NCI-H2029 treated with DMSO at 0.1 percent for 48 hours (cell line): ENCODE results near the gene CSTF3.
"Not testable (repeated sequence)": the region's sequence is repeated elsewhere in the genome, so short reads cannot be mapped to it uniquely, and the experiment has no call there.

Experiments
- DNase-seq: peaks from one replicate; lab custom pipeline; 2025; lab: John Stamatoyannopoulos, UW

The CSTF3 gene

DNA sequence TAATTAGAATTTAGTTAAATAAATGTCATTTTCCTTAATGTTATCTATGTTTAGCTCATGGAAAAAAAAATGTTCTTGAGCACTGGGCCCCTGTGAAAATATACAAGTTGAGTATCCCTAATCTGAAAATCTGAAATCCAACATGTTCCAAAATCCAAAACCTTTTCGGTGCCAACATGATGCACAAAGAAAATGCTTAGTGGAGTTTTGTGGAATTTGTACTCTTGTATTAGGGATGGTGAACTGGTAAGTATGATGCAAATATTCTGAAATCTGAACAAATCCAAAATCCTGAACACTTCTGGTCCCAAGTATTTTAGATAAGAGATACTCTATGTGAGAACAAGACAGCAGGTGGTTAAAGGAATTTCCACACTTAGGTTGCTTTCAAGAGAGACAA, 77.4 kb downstream of the CSTF3 start:
- DNase-seq, result no peak

DNA sequence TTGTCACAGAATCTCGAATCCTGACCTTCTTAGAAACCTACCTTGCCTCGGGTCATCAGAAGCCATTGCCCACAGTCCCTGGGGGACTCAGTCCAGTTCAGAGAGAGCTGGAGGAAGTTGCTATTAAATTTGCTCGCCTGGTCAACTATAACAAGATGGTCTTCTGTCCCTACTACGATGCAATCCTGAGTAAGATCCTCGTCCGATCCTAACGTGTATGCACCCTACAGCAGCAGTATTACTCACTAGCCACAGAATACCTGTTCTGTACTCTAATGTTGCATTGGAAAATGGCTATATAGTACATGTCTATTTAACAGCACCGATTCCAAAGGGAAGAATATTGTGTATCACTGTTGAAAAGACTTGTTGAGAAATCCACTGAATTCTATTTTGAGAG, 88.8 kb downstream of the CSTF3 start:
- DNase-seq, result no peak

DNA sequence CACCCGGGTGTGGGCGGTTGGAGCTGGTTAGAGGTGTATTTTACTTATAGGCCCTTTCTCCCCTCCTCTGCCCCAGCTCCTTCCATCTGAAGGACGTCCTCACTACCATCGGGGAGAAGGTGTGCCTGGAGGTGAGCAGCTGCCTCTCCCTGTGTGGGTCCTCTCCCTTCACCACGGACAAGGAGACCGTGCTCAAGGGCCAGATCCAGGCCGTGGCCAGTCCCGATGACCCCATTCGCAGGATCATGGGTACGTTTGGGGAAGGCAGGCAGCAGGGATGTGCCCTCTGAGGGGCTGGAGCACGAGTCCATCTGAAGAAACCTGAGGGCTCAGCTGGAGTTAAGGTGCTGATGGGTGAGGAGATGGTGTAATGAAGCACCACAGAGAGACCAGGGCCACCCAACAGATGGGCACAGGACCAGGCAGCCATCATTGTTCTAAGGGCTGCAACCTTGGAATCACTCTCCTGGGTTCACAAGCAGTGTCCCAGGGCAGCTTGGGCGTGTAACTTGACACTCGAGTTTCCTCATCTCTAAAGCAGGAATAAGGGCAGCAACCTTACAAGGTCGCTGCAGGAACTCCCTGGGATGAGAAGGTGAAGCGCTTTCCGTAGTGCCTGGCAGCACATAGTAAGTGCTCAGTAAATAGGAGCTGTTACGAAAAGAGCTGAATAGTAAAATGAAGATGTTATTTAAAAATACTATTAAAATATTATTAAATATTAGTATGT, 92.5 kb downstream of the CSTF3 start:
- DNase-seq, result no peak

DNA sequence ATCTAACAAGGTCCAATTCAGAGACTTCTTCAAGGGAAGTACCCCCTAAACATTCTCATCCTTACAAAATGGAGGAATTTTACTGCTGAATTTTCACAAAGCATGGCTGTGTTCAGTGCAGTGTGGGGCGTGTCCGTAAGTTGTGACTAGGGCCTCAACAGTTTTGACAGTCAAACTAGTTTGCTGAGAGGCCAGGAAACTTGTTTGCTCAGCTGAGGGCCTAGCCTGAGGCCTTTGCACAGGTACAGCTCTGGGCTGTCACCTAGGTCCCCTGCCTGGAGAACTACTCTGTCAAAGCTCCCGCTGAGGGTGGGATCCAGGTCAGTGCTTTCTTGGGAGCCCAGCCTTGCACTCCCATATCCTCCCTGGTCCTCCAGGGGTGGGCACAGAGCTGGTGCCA, 94.0 kb downstream of the CSTF3 start:
- DNase-seq, result no peak

DNA sequence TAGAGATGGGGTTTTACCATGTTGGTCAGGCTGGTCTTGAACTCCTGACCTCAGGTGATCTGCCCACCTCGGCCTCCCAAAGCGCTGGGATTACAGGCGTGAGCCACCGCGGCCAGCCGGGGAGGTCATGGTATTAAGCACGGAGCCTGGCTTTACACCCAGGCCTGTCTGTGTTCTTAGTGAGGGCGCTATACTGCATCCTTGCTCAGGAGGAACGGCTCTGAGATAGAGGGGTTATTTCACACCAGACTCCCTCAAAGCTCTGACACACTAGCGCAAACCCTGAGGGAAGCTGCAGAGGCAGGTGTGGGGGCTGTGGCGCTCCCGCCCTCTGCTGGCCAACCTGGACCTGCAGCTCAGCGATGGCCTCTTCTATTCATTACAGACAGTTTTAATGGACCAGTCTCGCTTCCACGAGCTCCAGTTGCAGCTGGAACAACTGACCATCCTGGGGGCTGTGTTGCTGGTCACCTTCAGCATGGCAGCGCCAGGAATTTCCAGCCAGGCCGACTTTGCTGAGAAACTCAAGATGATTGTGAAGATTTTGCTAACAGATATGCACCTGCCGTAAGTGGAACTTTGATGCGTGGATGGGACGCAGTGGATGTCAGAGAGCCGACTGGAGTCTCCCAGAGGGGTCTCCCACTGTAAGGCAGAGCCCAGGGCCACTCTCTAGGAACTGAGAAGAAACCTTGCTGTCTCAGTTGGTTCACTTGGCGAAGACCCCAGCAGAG, 95.7 kb downstream of the CSTF3 start:
- peak; percentile 32 for DNase-seq

DNA sequence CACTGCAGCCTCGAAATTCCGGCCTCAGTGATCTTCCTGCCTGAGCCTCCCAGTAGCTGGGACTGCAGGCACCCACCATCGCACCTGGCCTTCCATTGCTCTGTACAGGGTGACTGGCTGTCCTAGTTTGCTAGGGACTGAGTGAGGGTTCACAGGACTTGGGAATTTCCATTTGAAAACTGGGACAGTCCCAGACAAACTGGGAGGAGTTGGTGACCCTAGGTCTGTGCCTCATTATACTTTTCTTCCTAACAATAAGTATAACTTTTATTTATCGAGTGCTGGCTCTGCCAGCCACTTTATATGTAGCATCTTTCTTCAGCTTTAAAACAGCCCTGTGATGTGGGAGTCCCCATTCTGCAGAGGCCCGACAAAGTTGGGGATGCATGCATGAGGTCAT, 96.4 kb downstream of the CSTF3 start:
- no peak for DNase-seq

DNA sequence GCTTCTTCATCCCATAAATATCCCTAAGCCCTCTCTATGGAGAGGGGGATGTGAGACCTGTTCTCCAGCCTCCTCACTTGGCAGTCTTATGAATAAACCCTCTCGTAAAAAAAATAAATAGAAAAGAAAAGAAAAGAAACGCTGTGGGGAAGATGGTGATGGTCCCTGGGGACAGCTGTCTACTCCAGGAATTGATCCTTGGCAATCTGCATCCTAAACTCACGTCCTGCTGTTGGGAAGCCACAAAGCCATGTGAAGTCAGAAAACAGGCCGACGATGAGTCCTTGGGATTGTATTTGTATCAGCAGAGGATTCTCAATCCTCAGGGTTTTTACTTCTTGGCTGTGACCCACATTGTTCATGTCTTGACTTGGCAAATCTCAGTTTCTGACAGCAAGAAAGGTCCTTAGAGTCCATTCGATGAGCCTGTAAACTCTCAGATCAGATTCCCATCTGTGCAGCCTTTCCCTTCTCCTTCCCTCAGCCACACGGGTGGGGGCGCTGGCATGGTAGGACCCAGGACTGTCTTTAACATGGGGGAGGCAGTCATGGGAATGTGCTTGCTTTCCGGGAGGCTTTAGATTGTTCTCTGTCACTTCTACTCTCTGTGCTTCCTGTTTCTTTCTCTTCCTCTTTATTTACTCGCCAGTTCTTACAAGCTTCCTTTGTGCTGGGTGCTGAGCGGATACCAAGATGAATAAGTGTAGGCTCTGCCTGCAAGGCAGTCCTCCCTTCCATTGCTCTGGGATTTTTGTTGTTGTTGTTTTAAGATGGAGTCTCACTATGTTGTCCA, 97.1 kb downstream of the CSTF3 start:
- DNase-seq, result no peak

DNA sequence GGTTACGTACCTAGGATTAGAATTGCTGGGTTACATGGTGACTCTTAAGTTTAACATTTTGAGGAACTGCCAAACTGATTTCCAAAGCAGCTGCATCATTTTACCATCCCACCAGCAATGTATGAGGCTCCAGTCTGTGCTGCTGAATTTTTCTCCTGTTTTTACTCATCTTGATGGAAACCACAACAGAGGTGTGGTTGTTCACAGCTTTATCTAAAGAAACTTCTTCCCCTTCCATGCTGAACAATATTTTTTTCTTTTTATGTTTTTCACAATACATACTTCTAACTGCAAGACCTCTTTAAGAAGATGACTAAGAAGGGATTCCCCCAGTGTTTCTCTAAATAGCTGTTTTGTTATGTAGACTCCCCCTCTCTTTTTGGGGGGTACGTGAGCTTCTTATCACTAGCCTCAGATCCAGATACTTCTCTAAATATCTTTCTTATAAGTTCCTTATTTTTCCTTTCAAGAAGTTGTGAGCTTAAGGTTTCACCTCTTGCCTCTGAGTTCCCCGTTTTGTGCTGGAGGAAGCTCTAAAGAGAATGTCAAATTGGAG, 97.9 kb downstream of the CSTF3 start:
- DNase-seq, result no peak

DNA sequence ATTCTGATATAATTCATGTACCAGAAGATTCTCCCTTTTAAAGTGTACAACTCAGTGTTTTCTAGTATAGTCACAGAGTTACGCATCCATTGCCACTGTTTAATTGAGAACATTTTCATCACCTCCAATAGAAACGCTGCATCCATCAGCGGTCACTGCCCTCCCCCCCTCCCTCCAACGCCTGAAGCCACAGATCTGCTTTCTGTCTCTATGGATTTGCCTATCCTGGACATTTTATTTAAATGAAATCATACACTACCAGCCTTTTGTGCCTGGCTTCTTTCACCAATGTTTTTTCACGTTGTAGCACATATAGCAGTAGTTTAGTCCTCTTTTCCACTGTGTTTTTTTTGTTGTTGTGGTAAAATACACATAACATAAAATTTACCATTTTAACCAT, 99.1 kb downstream of the CSTF3 start:
- no peak for DNase-seq

DNA sequence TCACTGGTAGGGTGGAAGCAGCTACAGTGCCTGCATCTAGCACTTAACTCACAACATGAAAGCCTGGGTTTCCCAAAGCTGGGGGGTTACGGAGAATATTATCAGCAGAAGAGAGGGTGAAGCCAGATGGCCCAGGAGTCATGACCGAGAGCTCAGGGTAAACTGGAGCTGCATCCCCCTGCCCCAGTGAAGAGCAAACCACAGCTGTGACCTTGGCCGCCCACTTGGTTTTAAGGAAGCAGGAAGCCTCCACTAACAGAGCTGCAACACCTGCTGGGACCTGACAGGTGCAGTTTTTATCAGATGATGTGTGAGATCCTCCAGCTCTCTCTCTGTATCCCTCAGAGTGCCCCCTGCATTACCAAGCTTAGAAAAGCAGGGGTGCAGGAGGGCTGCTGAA, 101.0 kb downstream of the CSTF3 start:
- DNase-seq, result no peak

DNA sequence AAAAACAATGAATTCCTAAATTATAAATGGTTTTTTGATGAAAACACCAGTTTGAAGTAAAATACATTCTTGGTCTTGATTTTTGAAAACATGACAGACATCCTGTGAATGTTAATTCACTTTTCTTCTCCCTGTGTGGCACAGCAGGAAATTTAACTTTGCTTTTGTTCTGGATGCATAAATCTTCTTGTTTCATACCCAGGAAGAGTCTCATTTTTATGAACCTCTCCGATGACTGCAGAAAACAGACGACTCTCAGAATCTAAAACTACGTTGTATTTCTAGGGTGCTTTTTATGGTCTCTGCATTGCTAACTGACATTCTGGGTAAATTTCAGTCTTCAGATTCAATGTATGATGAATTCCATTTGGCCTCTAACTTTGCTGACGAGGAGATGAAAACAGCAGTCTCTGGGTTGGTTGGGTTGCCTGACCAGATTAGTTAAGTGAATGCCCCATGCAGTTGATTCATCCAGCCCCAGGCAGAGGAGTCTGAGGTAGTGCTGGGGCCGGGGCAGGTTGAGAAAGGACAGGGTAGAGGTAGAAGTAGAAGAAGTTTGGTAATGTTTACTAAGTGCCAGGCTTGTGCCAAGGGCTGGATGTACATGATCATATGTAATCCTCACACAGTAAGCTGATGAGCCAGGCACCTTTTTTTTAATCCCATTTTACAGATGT, 101.8 kb downstream of the CSTF3 start:
- no peak for DNase-seq

DNA sequence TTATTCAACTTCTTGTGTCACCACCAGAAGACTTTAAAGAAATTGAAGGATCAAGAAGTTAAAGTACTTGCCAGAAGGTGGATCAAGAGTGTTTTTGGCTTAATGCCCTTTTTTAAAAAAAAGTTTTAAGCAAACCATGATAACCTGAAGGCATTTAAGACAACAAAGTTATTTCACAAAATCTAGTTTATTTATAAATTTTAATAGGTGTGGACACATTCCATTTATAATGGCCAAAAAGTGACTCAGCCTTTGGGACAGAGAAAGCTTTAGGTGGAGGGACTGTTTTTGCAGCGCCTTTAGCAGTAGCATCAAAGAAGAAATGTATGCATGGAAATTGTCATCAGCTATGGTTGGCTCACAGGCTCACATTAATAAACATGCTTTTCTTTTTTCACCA, 104.0 kb downstream of the CSTF3 start:
- DNase-seq, result no peak

DNA sequence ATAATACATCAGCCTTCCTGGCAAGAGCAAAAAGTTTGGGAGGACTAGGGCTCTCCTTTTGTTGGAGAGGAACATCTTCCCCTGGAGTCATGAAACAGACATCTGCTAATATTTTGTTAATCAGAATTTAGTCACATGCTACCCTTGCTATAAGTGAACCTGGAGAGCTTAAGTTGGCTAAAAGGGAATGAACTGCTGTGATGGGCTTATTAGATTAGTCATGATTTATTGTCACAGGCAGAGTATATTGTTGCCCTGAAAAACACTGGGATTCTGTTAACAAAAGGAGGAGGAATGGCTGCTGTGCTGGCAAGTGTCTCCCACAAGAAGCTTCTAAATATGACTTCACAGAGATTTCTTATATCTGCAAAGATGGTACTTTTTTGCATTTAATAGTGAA, 105.9 kb downstream of the CSTF3 start:
- no peak for DNase-seq

DNA sequence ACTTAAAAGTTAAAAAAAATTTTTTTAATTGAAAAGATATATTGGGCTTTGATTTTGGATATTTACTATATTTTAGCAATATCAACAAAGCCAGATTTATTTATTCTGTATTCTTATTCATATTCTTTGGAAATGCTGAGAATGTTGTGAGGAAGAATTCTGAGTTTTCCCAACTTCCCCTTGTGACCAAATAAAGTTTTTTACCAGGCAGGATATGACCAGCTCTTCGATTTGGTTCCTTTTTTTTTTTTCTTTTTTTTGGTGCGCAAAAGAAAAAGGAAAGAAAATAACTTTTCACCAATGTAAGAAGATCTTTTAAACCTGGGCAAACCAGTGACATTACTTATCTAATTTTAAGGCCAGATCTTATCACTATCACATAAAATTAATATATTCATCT, 109.0 kb downstream of the CSTF3 start:
- DNase-seq, result no peak

DNA sequence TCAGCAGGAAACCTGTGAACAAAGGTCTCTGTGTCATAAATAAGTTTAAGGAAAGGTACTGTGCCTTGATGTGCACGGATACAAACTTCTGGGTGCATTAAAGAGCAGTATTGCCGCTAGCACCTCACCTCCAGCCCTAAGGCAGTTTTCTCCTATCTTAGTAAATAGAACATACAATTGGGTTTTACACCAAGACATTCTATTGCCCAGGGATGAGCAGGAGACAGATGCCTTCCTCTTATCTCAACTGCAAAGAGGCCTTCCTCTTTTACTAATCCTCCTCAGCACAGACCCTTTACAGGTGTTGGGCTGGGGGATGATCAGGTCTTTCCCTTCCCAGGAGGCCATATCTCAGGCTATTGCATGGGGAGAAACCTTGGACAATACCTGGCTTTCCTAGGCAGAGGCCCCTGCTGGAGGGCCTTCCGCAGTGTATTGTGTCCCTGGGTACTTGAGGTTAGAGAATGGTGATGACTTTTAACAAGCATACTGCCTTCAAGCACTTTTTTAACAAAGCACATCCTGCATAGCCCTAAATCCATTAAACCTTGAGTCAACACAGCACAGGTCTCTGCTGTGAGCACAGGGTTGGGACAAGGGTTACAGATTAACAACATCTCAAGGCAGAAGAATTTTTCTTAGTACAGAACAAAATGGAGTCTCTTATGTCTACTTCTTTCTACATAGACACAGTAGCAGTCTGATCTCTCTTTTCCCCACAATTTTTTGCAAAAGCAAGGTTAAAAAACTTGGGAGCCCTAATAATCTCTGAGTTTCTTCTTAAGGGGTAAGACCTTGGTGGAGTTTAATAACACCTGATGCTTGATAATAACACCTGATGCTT, 111.5 kb downstream of the CSTF3 start:
- peak; percentile 23 for DNase-seq

DNA sequence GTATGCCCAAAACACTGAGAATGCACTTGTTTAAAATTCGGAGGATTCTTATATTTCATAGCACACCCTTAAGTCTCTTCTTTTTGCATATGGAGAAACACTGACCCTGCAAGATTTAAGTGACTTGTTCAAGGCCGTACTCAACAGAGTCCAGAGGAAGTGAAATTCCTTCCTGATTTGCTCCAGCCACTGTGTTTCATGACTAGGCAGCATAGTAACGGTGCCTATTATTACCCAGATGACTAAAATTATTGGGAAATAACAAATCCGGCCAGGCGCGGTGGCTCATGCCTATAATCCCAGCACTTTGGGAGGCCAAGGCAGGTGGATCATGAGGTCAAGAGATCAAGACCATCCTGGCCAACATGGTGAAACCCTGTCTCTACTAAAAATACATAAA, 112.6 kb downstream of the CSTF3 start:
- not testable (repeated sequence) for DNase-seq

DNA sequence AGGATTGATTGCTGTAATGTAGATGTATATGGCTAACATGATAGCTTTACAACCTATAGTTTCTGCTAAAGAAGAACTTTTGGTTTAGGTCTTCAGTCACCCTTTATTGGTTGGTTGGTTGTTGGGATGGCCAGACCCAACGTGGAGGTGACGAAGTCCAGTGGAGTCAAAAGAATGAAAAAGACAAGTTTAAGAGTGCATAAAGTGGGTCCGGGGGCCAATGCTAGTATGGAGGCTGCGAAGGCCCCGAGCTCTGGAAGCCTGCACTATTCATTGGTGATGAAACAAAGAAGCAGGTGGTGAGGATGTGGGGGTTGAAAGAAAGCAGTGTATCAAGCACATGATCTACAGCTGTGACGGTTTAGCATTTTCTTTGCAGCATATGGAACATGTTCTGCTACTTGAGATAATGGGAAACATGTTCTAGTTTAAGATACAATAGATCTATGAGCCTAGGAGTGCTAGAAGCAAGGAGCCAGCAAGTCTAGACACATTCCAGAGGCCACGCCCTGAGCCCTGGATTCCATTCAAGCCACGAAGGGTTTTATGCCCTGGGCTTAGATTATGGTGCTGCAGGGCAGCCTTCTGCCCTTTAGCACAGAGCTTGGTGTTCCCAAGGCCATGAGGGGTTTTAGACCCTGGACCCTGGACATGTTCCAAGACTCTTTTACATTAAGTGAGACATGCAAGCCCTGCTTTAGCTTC, 115.6 kb downstream of the CSTF3 start:
- DNase-seq, result no peak

DNA sequence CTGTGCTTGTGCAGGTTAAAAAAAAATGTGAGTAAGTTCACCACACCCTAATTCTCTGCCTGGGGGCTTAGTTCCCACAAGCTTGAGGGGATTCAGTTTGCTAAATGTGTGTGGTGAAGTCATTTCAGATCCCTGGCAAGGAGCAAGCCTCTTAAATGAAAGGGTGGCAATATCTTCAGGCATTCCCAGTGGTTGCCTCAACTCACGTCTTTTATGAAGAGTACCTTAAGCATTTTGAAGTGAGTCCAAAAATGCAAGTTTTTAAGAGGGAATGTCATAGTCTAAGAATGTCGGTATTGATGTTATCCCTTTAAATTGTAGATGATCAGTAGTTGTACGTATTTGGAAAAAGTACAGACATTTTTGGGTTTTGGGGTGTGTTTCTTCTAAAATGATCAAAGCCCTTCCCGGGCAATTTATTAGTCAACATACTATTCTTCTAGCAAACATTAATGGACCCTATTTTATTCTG, 117.0 kb downstream of the CSTF3 start:
- DNase-seq, result no peak

DNA sequence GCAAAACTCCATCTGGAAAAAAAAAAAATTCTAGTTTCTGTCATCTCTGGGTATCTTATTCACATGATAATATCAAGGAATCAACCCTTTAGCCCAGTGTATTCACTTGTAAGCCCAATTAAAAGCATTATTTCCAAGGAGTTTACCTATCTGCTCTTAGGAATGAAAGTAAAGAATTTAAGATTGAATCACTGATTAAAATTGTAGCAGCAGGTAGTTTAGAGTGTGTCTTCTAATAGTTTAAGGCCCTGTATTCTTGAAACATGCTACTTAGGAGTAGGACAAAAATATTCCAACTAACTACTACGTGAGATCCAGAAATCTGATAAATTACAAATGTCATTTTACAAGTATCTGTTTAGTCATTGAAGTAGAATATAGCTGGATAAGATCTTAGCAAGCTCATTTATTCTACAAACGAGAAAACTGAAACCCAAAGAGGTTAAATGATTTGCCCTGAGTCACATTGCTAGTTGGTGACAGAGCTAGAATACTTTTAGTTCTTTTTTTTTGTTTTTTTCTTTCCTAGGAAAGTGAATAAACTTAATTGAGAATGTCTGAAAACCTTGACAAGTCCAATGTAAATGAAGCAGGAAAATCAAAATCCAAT, 118.0 kb downstream of the CSTF3 start:
- no peak for DNase-seq

DNA sequence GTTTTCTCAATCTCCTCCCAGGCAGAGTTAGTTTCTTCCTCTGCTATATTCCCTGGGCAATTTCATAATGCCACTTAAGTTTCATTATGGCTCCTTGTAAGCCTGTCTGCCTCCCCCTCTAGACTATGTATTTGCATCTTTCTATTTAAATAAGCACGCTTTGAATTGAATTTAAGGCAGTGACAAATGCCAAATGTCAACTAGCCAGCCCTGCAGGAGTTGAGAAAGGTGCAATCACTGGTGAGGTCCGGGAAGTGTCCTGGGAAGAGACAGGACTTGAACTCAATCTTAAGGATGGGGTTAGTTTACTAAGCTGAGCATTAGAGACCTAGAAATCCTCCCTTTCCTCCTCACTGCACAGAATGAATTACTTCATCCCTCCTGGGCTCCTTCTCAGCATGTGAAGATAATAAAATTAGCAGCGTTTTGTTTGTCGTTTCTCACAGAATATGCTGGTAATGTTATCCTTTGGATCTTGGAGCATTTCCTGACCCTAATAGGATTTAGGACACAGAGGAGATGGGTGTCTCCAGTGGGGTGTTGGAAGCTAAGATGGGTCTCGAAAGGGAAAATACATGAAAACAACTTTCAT, 120.3 kb downstream of the CSTF3 start:
- no peak for DNase-seq
